Prostate gland (tissue), 2 donors: ENCODE measurements around the gene PHKB.
"Not testable (repeated sequence)": the region's sequence is repeated elsewhere in the genome, so short reads cannot be mapped to it uniquely, and the experiment has no call there.

Source experiments
- CTCF ChIP-seq, 4 experiments: fragments of 200-600 bp in 2 of 4; fragments of 450-650 bp in 2 of 4; sonication (generic) in 2 of 4; IDR thresholded peaks; 1 replicate in 3 of 4; 2 replicates in 1 of 4; pipeline ENCODE4 v1.5.1; 2016 to 2019; ENCODE audit warnings: antibody characterized with exemption in 4 of 4, mild to moderate bottlenecking in 2 of 4, moderate library complexity in 2 of 4
- POLR2AphosphoS5 ChIP-seq: sonication (generic); formaldehyde crosslinking; IDR thresholded peaks from one replicate; pipeline ENCODE4 v1.6.1; 2017; ENCODE audit warnings: antibody characterized with exemption

- not testable (repeated sequence) for TF ChIP-seq CTCF (IDR thresholded peaks at IDR 0.05); POLR2AphosphoS5
Observed at GRCh38 chr16:47442884-47443283, 18.2 kb upstream of the PHKB start.
